IMR-90 (cell line): ENCODE measurements around the gene RUSF1. TPM values are rescaled to one million over a fixed set of nuclear protein-coding genes. Genes with fewer than 3 reads are reported as not detected.

Experiments used
- ATAC-seq: fragments of 200-7000 bp; cut with Tn5 transposase; 2 replicates; pipeline ENCODE4 v1.9.1; 2020; ENCODE audit warnings: low read depth, mild to moderate bottlenecking, moderate library complexity
- BruUV-seq: library from RNA; stranded (reverse); fragments of 400-500 nt; replicated peaks from 2 replicates; lab custom pipeline; 2021; lab: Mats Ljungman, UMichigan
- CTCF ChIA-PET: fragments of 300-600 bp; formaldehyde crosslinking; extraction: SDS; loops from one replicate; lab custom pipeline; 2021; ENCODE audit warnings: antibody characterized with exemption; lab: Yijun Ruan, JAX
- POLR2A ChIA-PET: fragments of 300-600 bp; sonication (Branson Sonifier 250); formaldehyde crosslinking; loops from one replicate; lab custom pipeline; 2022; ENCODE audit warnings: antibody characterized with exemption; ENCODE audit not compliant: unreplicated experiment; lab: Charles Lee
- DNase-seq: peaks from one replicate; pipeline ENCODE4 v3.0.0; 2013
- H2AFZ ChIP-seq: replicated peaks from 2 replicates; pipeline ENCODE3; 2013; ENCODE audit warnings: low read length, mild to moderate bottlenecking; ENCODE audit not compliant: poor library complexity
- H2AK5ac ChIP-seq: 2 replicates; pipeline ENCODE4 v1.6.1; 2013; ENCODE audit warnings: low read depth, low read length, inconsistent platforms
- H2AK9ac ChIP-seq: replicated peaks from 2 replicates; pipeline ENCODE3; 2013; ENCODE audit warnings: mild to moderate bottlenecking, low read depth, low read length, moderate library complexity; ENCODE audit not compliant: poor library complexity
- H2BK120ac ChIP-seq: 2 replicates; pipeline ENCODE4 v1.6.1; 2013; ENCODE audit warnings: low read depth, low read length, inconsistent platforms
- H2BK15ac ChIP-seq: 3 replicates; pipeline ENCODE4 v1.6.1; 2013; ENCODE audit warnings: low read depth, low read length, inconsistent platforms
- H2BK20ac ChIP-seq: 2 replicates; pipeline ENCODE4 v1.6.1; 2013; ENCODE audit warnings: low read depth, mild to moderate bottlenecking, inconsistent platforms, low read length, moderate library complexity
- H2BK5ac ChIP-seq: 2 replicates; pipeline ENCODE4 v1.6.1; 2013; ENCODE audit warnings: mild to moderate bottlenecking, low read depth, low read length, inconsistent platforms; ENCODE audit not compliant: poor library complexity, severe bottlenecking
- H3K14ac ChIP-seq: replicated peaks from 2 replicates; pipeline ENCODE4 v1.6.1; 2013; ENCODE audit warnings: low read depth, low read length, inconsistent platforms
- H3K18ac ChIP-seq: 2 replicates; pipeline ENCODE4 v1.6.1; 2013; ENCODE audit warnings: low read depth, low read length, control low read depth
- H3K23ac ChIP-seq: 2 replicates; pipeline ENCODE4 v1.6.1; 2013; ENCODE audit warnings: low read depth, low read length, inconsistent platforms
- H3K27ac ChIP-seq: 2 replicates; pipeline ENCODE4 v1.5.1; 2013; ENCODE audit warnings: mild to moderate bottlenecking, control low read depth, low read length; ENCODE audit not compliant: insufficient read depth
- H3K27me3 ChIP-seq: 2 replicates; pipeline ENCODE4 v1.6.1; 2013; ENCODE audit warnings: low read length; ENCODE audit not compliant: control insufficient read depth, insufficient read depth
- H3K36me3 ChIP-seq: 2 replicates; pipeline ENCODE4 v1.6.1; 2013; ENCODE audit warnings: low read length, mixed read lengths; ENCODE audit not compliant: control insufficient read depth, insufficient read depth
- H3K4ac ChIP-seq: 2 replicates; pipeline ENCODE4 v1.6.1; 2013; ENCODE audit warnings: low read depth, low read length, inconsistent platforms
- H3K4me1 ChIP-seq: 2 replicates; pipeline ENCODE4 v1.6.1; 2013; ENCODE audit warnings: low read length, mixed read lengths; ENCODE audit not compliant: control insufficient read depth, insufficient read depth
- H3K4me2 ChIP-seq: 2 replicates; pipeline ENCODE4 v1.6.1; 2013; ENCODE audit warnings: low read depth, mild to moderate bottlenecking, control low read depth, low read length, moderate library complexity
- H3K4me3 ChIP-seq: 2 replicates; pipeline ENCODE4 v1.5.1; 2013; ENCODE audit warnings: low read depth, mild to moderate bottlenecking, control low read depth, low read length, moderate library complexity; ENCODE audit not compliant: insufficient read depth
- H3K56ac ChIP-seq: 2 replicates; pipeline ENCODE4 v1.6.1; 2013; ENCODE audit warnings: low read length, inconsistent platforms; ENCODE audit not compliant: insufficient read depth; ENCODE audit errors: extremely low read depth
- H3K79me1 ChIP-seq, 2 experiments: 2 replicates each; pipeline ENCODE4 v1.6.1; 2013; ENCODE audit warnings: low read length in 2 of 2, inconsistent platforms in 1 of 2, low read depth in 1 of 2
- H3K9ac ChIP-seq: 2 replicates; pipeline ENCODE4 v1.6.1; 2013; ENCODE audit warnings: low read depth, low read length, control low read depth
- H3K9me1 ChIP-seq: 2 replicates; pipeline ENCODE4 v1.6.1; 2013; ENCODE audit warnings: low read length, inconsistent platforms; ENCODE audit not compliant: insufficient read depth
- H3K9me3 ChIP-seq: 2 replicates; pipeline ENCODE4 v1.6.1; 2013; ENCODE audit warnings: low read length; ENCODE audit not compliant: control insufficient read depth, insufficient read depth
- H4K20me1 ChIP-seq: 2 replicates; pipeline ENCODE4 v1.6.1; 2013; ENCODE audit warnings: low read length, inconsistent platforms; ENCODE audit not compliant: insufficient read depth
- H4K5ac ChIP-seq: 2 replicates; pipeline ENCODE4 v1.6.1; 2013; ENCODE audit warnings: mild to moderate bottlenecking, low read depth, low read length, control low read depth
- H4K8ac ChIP-seq, 2 experiments: 2 replicates each; pipeline ENCODE4 v1.6.1; 2013; ENCODE audit warnings: low read depth in 2 of 2, low read length in 2 of 2, control low read depth in 1 of 2, inconsistent platforms in 1 of 2
- H4K91ac ChIP-seq: 2 replicates; pipeline ENCODE4 v1.6.1; 2013; ENCODE audit warnings: low read depth, low read length, inconsistent platforms; ENCODE audit not compliant: insufficient read depth
- CHD1 ChIP-seq: IDR thresholded peaks from 2 replicates; pipeline ENCODE4 v1.6.1; 2012; ENCODE audit warnings: low read depth, low read length, improper control_type of control experiment
- MAFK ChIP-seq: IDR thresholded peaks from 2 replicates; pipeline ENCODE4 v1.6.1; 2012; ENCODE audit warnings: low read depth, low read length, improper control_type of control experiment
- NFE2L2 ChIP-seq: fragments of 150-350 bp; IDR thresholded peaks from 2 replicates; pipeline ENCODE4 v1.6.1; 2016; ENCODE audit warnings: low read depth, mild to moderate bottlenecking, low read length
- POLR2A ChIP-seq: IDR thresholded peaks from 2 replicates; pipeline ENCODE4 v1.6.1; 2012; ENCODE audit warnings: mild to moderate bottlenecking, low read depth, low read length
- RFX5 ChIP-seq: IDR thresholded peaks from 2 replicates; pipeline ENCODE4 v1.8.0; 2012; ENCODE audit warnings: low read depth, mild to moderate bottlenecking, low read length, moderate library complexity
- SMC3 ChIP-seq: fragments of 150-350 bp; IDR thresholded peaks from 2 replicates; pipeline ENCODE4 v1.6.1; 2016; ENCODE audit warnings: low read depth, mild to moderate bottlenecking, antibody characterized with exemption, low read length, moderate library complexity
- WGBS, 2 experiments: methylation state at CpG; one replicate each; pipeline versions ENCODE4 v1.1.5 to v1.1.7; 2013; ENCODE audit warnings: missing lambda C conversion rate in 2 of 2; ENCODE audit not compliant: insufficient read length in 1 of 2; ENCODE audit errors: extremely low coverage in 2 of 2; 5-methylcytosine and 5-hydroxymethylcytosine counted together
- dilution Hi-C: fragments of 300-500 bp; cut with HindIII; formaldehyde crosslinking; loops from one replicate; pipeline ENCODE4 v1.14.3; 2018; ENCODE audit warnings: low sequenced_read_pairs; ENCODE audit not compliant: unreplicated experiment
- in situ Hi-C: fragments of 300-500 bp; cut with MboI; formaldehyde crosslinking; loops from 3 replicates; pipeline ENCODE4 v1.14.3; 2019; ENCODE audit warnings: low sequenced_read_pairs, inconsistent platforms, mixed read lengths
- intact Hi-C: fragments of 100-400 bp; cut with micrococcal nuclease; formaldehyde crosslinking; loops from 2 replicates; pipeline ENCODE4 v1.10.0; 2022
- polyA plus RNA-seq, 3 experiments: library from polyadenylated mRNA; depleted of rRNA; stranded (reverse); fragments of >200 nt; gene quantifications; 2 replicates each; pipeline ENCODE4 v1.2.3, GENCODE V29; 2012; ENCODE audit warnings: low replicate concordance in 1 of 3
- total RNA-seq: library from RNA; depleted of rRNA; stranded (reverse); fragments of >200 nt; gene quantifications from 2 replicates; pipeline ENCODE4 v1.2.3, GENCODE V29; 2012
- TF ChIP-seq, protein P1 (sequence below): fragments of 150-350 bp; IDR thresholded peaks from 2 replicates; pipeline ENCODE4 v1.6.1; 2016; ENCODE audit warnings: low read depth, mild to moderate bottlenecking, low read length, moderate library complexity, borderline replicate concordance

The RUSF1 gene
- total and polyA plus RNA-seq, 2 of the 4 experiments (the other 2 are of a cell fraction), result 22.9 to 65.0 TPM

DNA sequence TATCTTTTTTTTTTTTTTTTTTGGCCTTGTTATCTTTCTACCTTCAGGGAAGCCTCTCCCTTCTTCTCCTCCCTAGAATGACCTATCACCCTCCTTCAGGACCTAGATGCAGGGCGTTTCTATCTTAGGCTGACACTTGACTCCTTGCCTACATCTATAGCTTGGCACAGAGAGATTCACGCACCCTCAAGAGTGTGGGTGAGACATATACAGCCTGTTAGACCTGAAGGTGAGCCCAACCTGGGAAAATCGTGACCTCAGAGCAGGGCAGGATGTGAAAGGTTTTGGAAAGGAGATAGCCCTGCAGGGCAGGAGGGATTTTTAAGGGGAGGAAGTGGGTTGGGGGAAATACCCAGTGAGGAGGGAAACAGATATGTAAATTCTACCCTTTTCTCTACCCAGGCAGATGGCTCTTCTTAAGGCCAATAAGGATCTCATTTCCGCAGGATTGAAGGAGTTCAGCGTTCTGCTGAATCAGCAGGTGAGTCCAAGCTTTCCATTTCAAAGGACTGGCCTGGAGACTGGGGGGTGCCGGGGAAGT lies 19.6 kb upstream of the RUSF1 start, which contains the start of gene AHSP:
Gene AHSP, plus strand, starts transcription at position 167 of the 541 bp plus-strand sequence. Its CDS starts 240 bp downstream, at position 407.
- H4K20me1 ChIP-seq, result no peaks in the 10 kb centered on the region
- no peak within 1 kb of the TSS for H2BK20ac ChIP-seq
- peak within 1 kb of the TSS; percentile 6; the same call in 1 of the 2 replicates for H3K9ac ChIP-seq
- H3K36me3 ChIP-seq, result no peaks in the 10 kb centered on the region
- no peak within 1 kb of the TSS for H2BK15ac ChIP-seq
- H3K14ac ChIP-seq, result no peak within 1 kb of the TSS
- DNase-seq, result no peak
- ChIA-PET CTCF (no interaction called here), POLR2A (no interaction called here)
- intact Hi-C loops (loop anchor here (2.0 kb wide), 1 partner anchor 19 kb away; the partner anchor contains the start of gene RUSF1), in situ Hi-C loops (no loop called here), dilution Hi-C loops (no loop called here)
- no peak within 1 kb of the TSS for H3K18ac ChIP-seq
- H3K27me3 ChIP-seq, result peaks cover 25% of the 10 kb centered on the region
- no peak within 1 kb of the TSS; the same call in 1 of the 2 replicates for H3K23ac ChIP-seq
- peaks cover 4% of the 10 kb centered on the region; the same call in 1 of the 2 replicates for H3K4me1 ChIP-seq
- H3K4me2 ChIP-seq, result peak within 1 kb of the TSS; percentile 51
- WGBS, 2 experiments, result 20% methylated on average over 1 of the region's 6 CpGs; no CpG with 5 or more reads in 1 of the 2 experiments
- no peak within 1 kb of the TSS for H4K5ac ChIP-seq
- no peak within 1 kb of the TSS for H3K4ac ChIP-seq
- no peak within 1 kb of the TSS; the same call in 1 of the 2 replicates for H2BK120ac ChIP-seq
- H4K91ac ChIP-seq, result no peak within 1 kb of the TSS
- H2BK5ac ChIP-seq, result no peak within 1 kb of the TSS
- no peak within 1 kb of the TSS for H4K8ac ChIP-seq
- no peaks in the 10 kb centered on the region for H3K9me1 ChIP-seq
- peak within 1 kb of the TSS; percentile 69 for H2AFZ ChIP-seq
- TF ChIP-seq SMC3 (no peak), NFE2L2 (no peak), POLR2A (no peak), RFX5 (no peak), MAFK (peak; percentile 54; the same call in 1 of the 2 replicates), CHD1 (no peak)
- TF ChIP-seq, protein P1, sequence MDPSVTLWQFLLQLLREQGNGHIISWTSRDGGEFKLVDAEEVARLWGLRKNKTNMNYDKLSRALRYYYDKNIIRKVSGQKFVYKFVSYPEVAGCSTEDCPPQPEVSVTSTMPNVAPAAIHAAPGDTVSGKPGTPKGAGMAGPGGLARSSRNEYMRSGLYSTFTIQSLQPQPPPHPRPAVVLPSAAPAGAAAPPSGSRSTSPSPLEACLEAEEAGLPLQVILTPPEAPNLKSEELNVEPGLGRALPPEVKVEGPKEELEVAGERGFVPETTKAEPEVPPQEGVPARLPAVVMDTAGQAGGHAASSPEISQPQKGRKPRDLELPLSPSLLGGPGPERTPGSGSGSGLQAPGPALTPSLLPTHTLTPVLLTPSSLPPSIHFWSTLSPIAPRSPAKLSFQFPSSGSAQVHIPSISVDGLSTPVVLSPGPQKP, result no peak
- H2AK9ac ChIP-seq, result no peak within 1 kb of the TSS
- BruUV-seq, result no TSS peak
- H3K4me3 ChIP-seq, result peak within 1 kb of the TSS; percentile 39; the same call in 1 of the 2 replicates
- H3K9me3 ChIP-seq, result no peaks in the 10 kb centered on the region
- H3K27ac ChIP-seq, result no peak within 1 kb of the TSS
- no peaks in the 10 kb centered on the region for H3K79me1 ChIP-seq
- H2AK5ac ChIP-seq, result no peak within 1 kb of the TSS
- H3K56ac ChIP-seq, result no peak within 1 kb of the TSS
- no peak for ATAC-seq
